Mesenchymal stem cell (in vitro differentiated cells and primary cell): ENCODE results near the gene CD9.

Experiments used
- DNase-seq: peaks from one replicate; pipeline ENCODE4 v3.0.0-alpha.2; 2013
- H2AFZ ChIP-seq: one replicate; pipeline ENCODE4 v1.6.1; 2013; ENCODE audit warnings: low read depth, mild to moderate bottlenecking, control low read depth, inconsistent platforms, low read length, moderate library complexity
- H2AK5ac ChIP-seq: 2 replicates; pipeline ENCODE4 v1.6.1; 2013; ENCODE audit warnings: low read length, moderate library complexity, mild to moderate bottlenecking, inconsistent platforms; ENCODE audit not compliant: severe bottlenecking
- H2BK120ac ChIP-seq: one replicate; pipeline ENCODE4 v1.6.1; 2013; ENCODE audit warnings: low read depth, mild to moderate bottlenecking, inconsistent platforms, low read length, moderate library complexity
- H2BK12ac ChIP-seq, 2 experiments: one replicate each; pipeline ENCODE4 v1.6.1; 2013; ENCODE audit warnings: inconsistent platforms in 2 of 2, low read length in 2 of 2, mild to moderate bottlenecking in 2 of 2, moderate library complexity in 2 of 2, control low read depth in 1 of 2
- H2BK15ac ChIP-seq: one replicate; pipeline ENCODE4 v1.6.1; 2013; ENCODE audit warnings: mild to moderate bottlenecking, low read depth, inconsistent platforms; ENCODE audit not compliant: poor library complexity, severe bottlenecking
- H2BK5ac ChIP-seq: 2 replicates; pipeline ENCODE4 v1.6.1; 2013; ENCODE audit warnings: low read depth, mild to moderate bottlenecking, low read length, control low read depth, inconsistent platforms; ENCODE audit not compliant: poor library complexity, severe bottlenecking
- H3K14ac ChIP-seq, 2 experiments: one replicate each; pipeline ENCODE4 v1.6.1; 2013; ENCODE audit warnings: inconsistent platforms in 2 of 2, low read length in 2 of 2, control low read depth in 1 of 2, mild to moderate bottlenecking in 1 of 2, moderate library complexity in 1 of 2
- H3K18ac ChIP-seq, 2 experiments: one replicate each; pipeline ENCODE4 v1.6.1; 2013; ENCODE audit warnings: inconsistent platforms in 2 of 2, low read length in 2 of 2, control low read depth in 1 of 2, low read depth in 1 of 2, mild to moderate bottlenecking in 1 of 2
- H3K23ac ChIP-seq, 2 experiments: one replicate each; pipeline ENCODE4 v1.6.1; 2013; ENCODE audit warnings: inconsistent platforms in 2 of 2, low read length in 2 of 2, mild to moderate bottlenecking in 2 of 2, moderate library complexity in 2 of 2, control low read depth in 1 of 2
- H3K27ac ChIP-seq: 2 replicates; pipeline ENCODE4 v1.5.1; 2013; ENCODE audit warnings: mild to moderate bottlenecking, moderate library complexity, low read length, control low read depth, inconsistent platforms; ENCODE audit not compliant: poor library complexity, severe bottlenecking
- H3K27me3 ChIP-seq, 2 experiments: 2 replicates each; pipeline versions ENCODE4 v1.6.1 to v1.7.0; 2013; ENCODE audit warnings: low read length in 2 of 2, mild to moderate bottlenecking in 2 of 2, moderate library complexity in 2 of 2, control low read depth in 1 of 2, inconsistent platforms in 1 of 2; ENCODE audit not compliant: control insufficient read depth in 1 of 2, insufficient read depth in 1 of 2
- H3K36me3 ChIP-seq, 2 experiments: 2 replicates each; pipeline versions ENCODE4 v1.6.1 to v1.7.0; 2013; ENCODE audit warnings: low read length in 2 of 2, control low read depth in 1 of 2, inconsistent platforms in 1 of 2, low read depth in 1 of 2, mild to moderate bottlenecking in 1 of 2; ENCODE audit not compliant: insufficient read depth in 2 of 2, control insufficient read depth in 1 of 2
- H3K4ac ChIP-seq, 2 experiments: one replicate each; pipeline ENCODE4 v1.6.1; 2013; ENCODE audit warnings: inconsistent platforms in 2 of 2, low read length in 2 of 2, mild to moderate bottlenecking in 2 of 2, moderate library complexity in 2 of 2, control low read depth in 1 of 2, low read depth in 1 of 2
- H3K4me1 ChIP-seq: 2 replicates; pipeline ENCODE4 v1.6.1; 2013; ENCODE audit warnings: low read depth, low read length, control low read depth; ENCODE audit not compliant: control insufficient read depth, insufficient read depth
- H3K4me2 ChIP-seq: 2 replicates; pipeline ENCODE4 v1.6.1; 2013; ENCODE audit warnings: low read length, mild to moderate bottlenecking, inconsistent platforms; ENCODE audit not compliant: poor library complexity, severe bottlenecking
- H3K4me3 ChIP-seq, 2 experiments: 2 replicates each; pipeline versions ENCODE4 v1.5.1 to v1.7.0; 2013; ENCODE audit warnings: low read length in 2 of 2, mild to moderate bottlenecking in 2 of 2, control low read depth in 1 of 2, low read depth in 1 of 2; ENCODE audit not compliant: insufficient read depth in 1 of 2
- H3K79me1 ChIP-seq: replicated peaks from 2 replicates; pipeline ENCODE4 v1.6.1; 2013; ENCODE audit warnings: mild to moderate bottlenecking, control low read depth, low read length, inconsistent platforms; ENCODE audit not compliant: poor library complexity, severe bottlenecking
- H3K9ac ChIP-seq: 2 replicates; pipeline ENCODE4 v1.7.0; 2013; ENCODE audit warnings: mild to moderate bottlenecking, low read length, moderate library complexity
- H3K9me3 ChIP-seq: 2 replicates; pipeline ENCODE4 v1.7.0; 2013; ENCODE audit warnings: mild to moderate bottlenecking, low read length; ENCODE audit not compliant: control insufficient read depth
- H4K8ac ChIP-seq: one replicate; pipeline ENCODE4 v1.6.1; 2013; ENCODE audit warnings: inconsistent platforms, mild to moderate bottlenecking, low read length, moderate library complexity
- H4K91ac ChIP-seq: one replicate; pipeline ENCODE4 v1.6.1; 2013; ENCODE audit warnings: mild to moderate bottlenecking, low read length, inconsistent platforms
- WGBS: methylation state at CpG from one replicate; pipeline ENCODE4 v1.1.7; 2013; ENCODE audit warnings: mixed read lengths; 5-methylcytosine and 5-hydroxymethylcytosine counted together

The CD9 gene

DNA sequence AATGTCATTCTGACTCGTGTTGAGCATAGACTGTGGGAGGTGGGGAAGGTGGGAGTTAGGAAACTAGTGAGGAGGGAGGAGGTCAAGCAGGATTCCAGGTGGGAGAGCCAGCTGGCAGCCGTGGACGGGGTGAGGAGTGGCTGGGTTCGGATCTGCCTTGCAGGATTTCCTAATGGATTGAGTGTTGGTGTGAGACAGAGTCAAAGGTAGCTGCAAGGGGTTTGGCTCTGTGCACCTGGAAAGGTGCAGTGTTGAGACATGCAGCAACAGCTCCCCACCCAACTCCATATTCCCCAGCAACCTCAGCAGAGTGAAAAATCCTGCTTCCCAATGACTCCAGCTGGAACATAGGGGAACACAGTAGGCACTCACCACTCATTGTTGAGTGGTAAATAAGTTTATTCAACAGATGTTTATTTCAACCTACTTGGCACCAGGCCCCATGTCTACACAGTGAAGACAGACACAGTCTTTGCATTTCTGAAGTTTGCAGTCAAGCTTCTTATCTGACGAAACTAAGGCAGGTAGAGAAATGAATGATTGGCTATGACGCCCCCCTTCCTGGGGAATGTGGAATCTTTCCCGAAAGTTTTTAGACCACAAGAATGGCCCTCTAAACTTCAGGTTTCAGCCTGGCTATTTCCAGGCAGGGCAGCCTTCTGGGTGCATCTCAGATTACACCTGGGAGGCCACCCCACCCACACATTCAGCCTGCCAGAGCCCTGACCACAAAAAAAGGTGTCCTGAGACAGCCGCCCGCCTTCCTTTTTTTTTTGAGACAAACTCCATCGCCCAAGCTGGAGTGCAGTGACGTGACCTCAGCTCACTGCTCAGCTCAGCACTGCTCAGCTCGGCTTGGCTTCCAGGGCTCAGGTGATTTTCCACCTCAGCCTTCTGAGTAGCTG is 72.4 kb downstream of the CD9 start:
- Histone ChIP-seq H3K4me2 (no peak overlapping the region), H3K14ac (no peak overlapping the region), H3K9me3 (no peaks in the 10 kb centered on the region), H4K91ac (no peak overlapping the region), H3K4me1 (peaks cover 13% of the 10 kb centered on the region), H2AFZ (no peak overlapping the region), H3K4ac (no peak overlapping the region), H3K18ac (no peak overlapping the region), H3K4me3 (no peak overlapping the region), H2BK120ac (no peak overlapping the region), H2BK15ac (no peak overlapping the region), H2BK5ac (no peak overlapping the region), H2BK12ac (no peak overlapping the region), H3K9ac (no peak overlapping the region), H3K27me3 (peaks cover 0 to 18% of the 10 kb centered on the region in 2 experiments), H2AK5ac (no peak overlapping the region), H3K36me3 (no peaks in the 10 kb centered on the region), H3K27ac (no peak overlapping the region), H3K79me1 (no peaks in the 10 kb centered on the region), H4K8ac (no peak overlapping the region), H3K23ac (no peak overlapping the region)
- DNase-seq: no peak
- 67% methylated on average over 12 of the region's 12 CpGs for WGBS

DNA sequence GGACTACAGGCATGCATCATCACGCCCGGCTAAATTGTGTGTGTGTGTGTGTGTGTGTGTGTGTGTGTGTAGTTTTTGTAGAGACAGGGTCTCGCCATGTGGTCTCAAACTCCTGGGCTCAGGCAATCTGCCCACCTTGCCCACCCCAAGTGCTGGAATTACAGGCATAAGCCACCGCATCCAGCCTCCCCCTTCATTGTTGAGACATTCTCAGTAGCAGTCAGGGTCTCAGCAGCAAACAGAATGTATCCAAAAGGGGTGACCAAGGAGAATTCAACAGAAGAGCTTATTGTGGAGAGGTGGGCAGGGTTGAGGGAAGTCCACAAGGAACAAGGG is 73.0 kb downstream of the CD9 start:
- Histone ChIP-seq H3K4ac (no peak overlapping the region), H3K4me1 (peaks cover 15% of the 10 kb centered on the region), H2BK120ac (no peak overlapping the region), H3K18ac (peak overlapping the region in 1 of 2 experiments; percentile 21), H4K8ac (no peak overlapping the region), H2BK5ac (no peak overlapping the region), H3K27me3 (peaks cover 0 to 18% of the 10 kb centered on the region in 2 experiments), H4K91ac (no peak overlapping the region), H3K4me3 (no peak overlapping the region), H3K4me2 (no peak overlapping the region), H3K36me3 (no peaks in the 10 kb centered on the region), H3K79me1 (no peaks in the 10 kb centered on the region), H2BK15ac (no peak overlapping the region), H2BK12ac (no peak overlapping the region), H2AFZ (no peak overlapping the region), H3K14ac (no peak overlapping the region), H3K23ac (no peak overlapping the region), H2AK5ac (no peak overlapping the region), H3K9ac (no peak overlapping the region), H3K9me3 (no peaks in the 10 kb centered on the region), H3K27ac (no peak overlapping the region)
- 75% methylated on average over 4 of the region's 4 CpGs for WGBS
- no peak for DNase-seq

DNA sequence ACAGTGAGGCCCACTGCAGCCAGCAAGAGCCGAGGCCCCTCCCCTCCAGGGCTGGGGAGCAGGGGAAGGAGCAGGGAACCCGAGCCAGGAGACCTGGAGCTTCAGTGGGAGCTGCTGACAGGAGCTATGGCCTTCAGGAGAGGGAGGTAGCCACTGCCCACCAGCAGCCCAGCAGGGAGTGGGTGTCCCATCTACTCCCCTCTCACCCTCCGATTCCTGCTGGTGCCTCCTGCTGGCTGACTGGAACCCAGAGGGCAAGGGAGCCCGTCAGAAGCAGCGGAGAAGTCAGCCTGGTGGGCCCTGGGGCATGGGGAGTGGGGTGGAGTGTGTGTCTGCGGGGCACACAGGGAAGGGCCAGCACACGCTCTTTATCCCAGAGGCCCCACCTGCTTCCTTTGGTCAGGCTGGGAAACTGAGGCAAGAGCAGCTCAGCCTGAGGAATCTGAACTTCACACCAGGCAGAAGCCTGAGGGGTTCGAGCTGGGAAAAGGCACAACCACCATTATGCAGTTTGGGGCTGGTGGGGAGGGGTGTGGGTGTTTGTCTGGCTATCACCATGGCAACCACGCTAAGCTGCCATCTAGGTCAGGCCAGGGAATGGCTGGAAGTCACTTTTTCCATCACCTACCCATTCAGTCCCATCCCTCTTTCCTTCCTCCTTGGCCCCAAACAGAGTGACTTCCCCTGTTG is 73.5 kb downstream of the CD9 start:
- Histone ChIP-seq H4K91ac (no peak overlapping the region), H3K27me3 (peaks cover 0 to 18% of the 10 kb centered on the region in 2 experiments), H2BK15ac (no peak overlapping the region), H3K4me1 (peaks cover 14% of the 10 kb centered on the region), H3K14ac (no peak overlapping the region), H2BK5ac (no peak overlapping the region), H3K9me3 (no peaks in the 10 kb centered on the region), H2AK5ac (no peak overlapping the region), H3K18ac (peak overlapping the region in 1 of 2 experiments; percentile 21), H3K4ac (no peak overlapping the region), H2AFZ (no peak overlapping the region), H3K36me3 (no peaks in the 10 kb centered on the region), H3K4me2 (no peak overlapping the region), H3K9ac (no peak overlapping the region), H3K23ac (no peak overlapping the region), H3K27ac (no peak overlapping the region), H2BK12ac (no peak overlapping the region), H3K79me1 (no peaks in the 10 kb centered on the region), H4K8ac (no peak overlapping the region), H3K4me3 (no peak overlapping the region), H2BK120ac (no peak overlapping the region)
- 86% methylated on average over 7 of the region's 9 CpGs for WGBS
- peak; percentile 44 for DNase-seq
